ENCODE measurements around the gene COL13A1.
A peak's percentile ranks its signal among the peaks of the same experiment; 100 is the strongest.

COL13A1 gene

DNA sequence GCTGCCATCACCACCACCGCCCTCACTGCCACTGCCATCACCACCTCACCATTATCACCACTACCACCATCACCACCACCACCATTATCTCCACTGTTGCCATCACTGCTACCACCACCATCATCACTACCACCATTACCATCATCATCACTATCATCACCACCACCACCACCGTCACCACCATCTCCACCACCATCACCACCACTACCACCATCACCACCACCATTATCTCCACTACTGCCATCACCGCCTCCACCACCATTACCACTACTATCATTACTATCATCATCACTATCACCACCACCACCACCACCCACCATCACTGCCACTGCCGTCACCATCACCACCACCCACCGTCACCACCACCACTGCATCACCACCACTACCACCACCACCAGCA, 9.9 kb upstream of the COL13A1 start:
- no peak for DNase-seq (ENCODE audit: low spot score)

DNA sequence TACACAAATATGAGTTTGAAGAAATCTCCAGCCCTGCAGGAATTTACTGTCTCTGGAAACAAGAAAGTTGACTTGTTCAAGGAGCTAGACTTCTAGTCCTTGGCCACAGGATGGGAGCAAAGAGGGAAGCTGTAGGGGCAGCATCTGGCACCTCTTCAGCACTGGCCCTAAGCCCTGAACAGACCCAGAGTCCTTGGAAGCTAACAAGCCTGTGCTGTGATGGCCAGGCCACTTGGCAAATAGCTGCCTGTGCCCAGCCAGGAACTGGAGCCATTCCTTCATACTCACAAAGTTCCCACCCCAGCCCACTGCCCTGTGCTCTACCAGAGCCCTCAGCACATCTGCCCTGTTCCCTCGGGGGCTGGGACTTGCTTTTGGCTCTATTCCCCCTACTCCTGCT, 9.4 kb upstream of the COL13A1 start:
- DNase-seq (ENCODE audit: low spot score): no peak

DNA sequence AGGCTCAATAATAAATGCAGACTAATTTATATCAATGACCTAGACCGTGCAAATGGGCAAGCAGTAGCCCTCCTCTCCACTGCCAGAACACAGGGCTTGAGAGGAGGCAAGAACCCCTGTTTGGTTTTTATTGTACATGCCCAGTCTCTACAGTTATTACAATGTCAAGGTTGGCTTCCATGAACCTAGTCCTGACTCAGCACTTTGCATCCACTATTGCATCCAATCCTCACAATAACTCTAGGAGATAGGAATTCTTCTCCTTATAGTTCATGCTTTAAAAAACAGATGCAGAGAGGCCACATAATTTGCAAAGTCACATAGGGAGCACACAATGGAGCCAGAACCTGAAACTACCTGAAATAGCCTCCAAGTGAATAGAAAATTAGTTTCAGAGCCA, 7.0 kb upstream of the COL13A1 start:
- DNase-seq (ENCODE audit: low spot score): no peak

DNA sequence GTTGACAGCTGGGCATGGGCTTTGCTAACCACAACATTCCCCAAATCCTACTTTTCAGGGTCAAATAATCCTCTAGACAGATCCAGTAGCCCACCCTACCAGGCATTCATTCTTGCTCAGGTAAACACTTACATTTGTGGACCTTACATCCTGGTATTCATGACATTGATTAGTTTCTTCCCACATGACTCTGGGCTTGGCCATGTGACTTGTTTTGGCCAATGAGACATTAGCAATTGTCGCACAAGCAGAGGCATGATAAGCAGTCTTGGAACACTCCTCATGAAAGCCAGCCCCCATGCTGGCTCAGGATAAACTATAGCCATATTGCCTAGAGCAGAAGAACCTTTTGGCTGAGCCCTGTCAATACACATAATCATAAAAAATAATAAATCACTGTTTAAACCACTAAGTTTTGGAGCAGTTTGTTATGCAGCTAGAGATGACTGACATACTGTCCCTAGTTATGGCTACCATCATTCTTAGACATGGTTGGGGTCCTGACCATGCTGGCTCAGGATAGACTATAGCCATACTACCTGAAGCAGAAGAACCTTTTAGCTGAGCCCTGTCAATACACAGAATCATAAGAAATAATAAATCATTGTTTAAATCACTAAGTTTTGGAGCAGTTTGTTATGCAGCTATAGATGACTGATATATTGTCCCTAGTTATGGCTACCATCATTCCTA, 6.3 kb upstream of the COL13A1 start:
- no peak for DNase-seq (ENCODE audit: low spot score)

DNA sequence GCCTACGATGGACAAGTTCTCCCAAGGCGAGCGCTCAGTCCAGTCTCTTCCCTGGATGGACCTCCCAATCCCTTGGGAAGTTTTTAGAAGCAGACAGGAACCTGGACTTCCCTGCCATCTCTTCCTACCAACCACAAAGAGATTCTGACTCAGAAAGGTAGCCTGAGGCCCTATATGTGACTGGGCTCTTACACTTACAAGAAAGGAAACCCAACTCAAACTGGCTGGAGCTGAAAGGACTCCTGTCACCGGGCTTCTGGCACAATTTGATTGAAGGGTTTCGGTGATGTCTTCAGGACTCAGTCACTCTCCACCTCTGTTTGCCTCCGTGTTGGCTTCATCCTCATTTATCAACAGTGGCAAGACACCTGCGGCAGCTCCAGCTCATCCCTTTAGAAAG, 3.7 kb upstream of the COL13A1 start:
- DNase-seq (ENCODE audit: low spot score): no peak

DNA sequence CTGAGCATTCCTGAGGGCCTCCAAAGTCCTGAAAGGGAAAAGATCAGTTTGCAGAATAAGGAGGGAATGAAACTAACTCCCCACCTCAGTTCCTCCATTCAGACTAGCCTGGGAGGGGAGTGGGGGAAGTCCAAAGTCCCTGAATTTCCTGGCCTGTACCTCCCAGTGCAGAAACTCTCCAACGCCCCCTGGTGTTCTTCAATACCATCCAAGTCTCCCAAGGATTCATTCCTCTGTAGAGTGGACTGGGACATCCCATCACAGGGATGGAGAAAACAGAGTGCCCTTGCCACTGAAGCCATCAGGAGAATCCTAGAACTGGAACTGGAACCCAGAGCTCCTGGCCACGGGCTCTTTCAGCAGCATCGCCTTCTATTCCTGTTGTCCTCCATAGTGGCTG, 1.6 kb upstream of the COL13A1 start:
- DNase-seq (ENCODE audit: low spot score): peak; percentile 68

DNA sequence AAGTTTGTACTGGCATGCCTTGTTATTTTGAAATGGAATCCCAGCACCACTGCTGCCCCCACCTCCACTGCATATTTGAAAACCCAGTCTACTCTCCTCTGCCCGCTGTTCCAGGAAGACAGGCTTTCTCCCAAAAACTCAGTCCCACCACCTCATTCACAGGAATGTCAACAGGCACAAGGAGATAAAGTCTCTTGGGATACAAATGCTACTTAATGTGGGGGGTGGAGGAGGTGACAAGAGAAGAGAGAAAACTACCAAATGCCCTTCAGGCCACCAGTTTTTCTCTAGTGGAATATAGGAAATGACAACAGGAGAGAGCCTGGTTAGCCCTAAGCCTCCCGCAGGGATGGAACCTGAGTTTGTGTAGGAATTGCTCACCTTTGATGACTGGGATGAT, 1.0 kb upstream of the COL13A1 start:
- DNase-seq (ENCODE audit: low spot score): no peak

DNA sequence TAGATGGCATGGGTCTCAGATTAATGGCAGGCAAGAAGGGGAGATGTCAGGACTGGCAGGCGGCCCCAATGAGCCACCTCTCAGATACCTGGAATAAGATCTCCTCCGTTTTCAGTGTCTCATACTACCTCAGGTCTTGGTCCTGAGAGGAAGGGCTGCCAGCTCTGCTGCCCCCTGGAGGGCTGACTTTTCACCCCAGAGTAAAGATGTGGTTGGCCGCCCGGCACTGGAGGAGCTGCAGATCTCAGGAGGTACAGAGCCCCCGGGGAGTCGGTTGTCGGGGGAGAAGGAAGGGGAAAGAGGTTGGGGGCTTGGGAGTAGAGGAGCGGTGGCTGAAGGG, 642 bp upstream of the COL13A1 start:
- peak; percentile 52 for DNase-seq (ENCODE audit: low spot score)

DNA sequence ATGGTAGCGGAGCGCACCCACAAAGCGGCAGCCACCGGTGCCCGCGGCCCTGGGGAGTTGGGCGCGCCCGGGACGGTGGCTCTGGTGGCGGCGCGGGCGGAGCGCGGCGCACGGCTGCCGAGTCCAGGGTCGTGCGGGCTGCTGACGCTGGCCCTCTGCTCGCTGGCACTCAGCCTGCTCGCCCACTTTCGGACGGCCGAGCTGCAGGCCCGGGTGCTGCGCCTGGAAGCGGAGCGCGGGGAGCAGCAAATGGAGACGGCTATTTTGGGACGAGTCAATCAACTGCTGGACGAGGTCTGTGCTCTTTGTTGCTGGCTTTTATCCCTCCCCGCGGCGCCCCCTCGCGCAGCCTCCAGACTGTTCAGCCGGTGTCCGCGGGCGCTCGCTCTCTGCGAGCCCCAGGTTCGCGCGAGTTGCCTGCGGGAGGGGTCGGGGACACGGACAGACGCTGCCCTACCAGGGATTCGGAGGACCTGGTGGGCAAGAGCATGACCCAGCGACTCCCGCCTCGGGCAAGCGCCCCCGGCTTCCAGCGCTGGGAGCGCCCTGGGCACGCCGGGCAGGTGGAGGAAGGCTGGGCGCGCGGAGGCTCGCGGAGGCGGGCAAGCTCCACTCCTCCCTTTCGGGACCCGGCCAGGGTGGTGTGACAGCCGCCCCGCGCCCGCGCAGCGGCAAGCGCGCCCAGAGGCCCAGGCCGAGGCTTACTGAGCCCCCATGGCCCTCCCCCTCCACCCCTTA, 887 bp downstream of the COL13A1 start:
- peak; percentile 72 for DNase-seq (ENCODE audit: low spot score)

DNA sequence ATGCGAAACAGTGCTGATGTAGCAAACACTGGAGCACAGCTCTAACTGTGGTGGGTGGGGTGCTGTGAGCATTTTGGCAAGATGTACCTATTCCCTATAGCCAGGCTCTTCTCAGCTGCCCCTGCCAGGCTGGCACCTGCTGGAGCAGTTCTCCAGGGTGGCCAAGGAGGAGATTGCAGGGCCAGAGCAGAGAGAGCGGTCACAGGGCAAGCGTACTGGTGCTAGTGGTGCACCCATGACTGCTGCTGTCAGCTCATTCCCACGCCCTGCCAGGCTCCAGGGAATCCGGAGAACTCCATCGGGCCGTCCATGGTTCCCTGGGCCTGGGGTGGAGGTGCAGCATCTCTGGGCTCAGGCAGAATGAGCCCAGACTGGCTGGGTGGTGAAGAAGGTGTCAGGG, 2.1 kb downstream of the COL13A1 start:
- DNase-seq (ENCODE audit: low spot score): peak; percentile 61

DNA sequence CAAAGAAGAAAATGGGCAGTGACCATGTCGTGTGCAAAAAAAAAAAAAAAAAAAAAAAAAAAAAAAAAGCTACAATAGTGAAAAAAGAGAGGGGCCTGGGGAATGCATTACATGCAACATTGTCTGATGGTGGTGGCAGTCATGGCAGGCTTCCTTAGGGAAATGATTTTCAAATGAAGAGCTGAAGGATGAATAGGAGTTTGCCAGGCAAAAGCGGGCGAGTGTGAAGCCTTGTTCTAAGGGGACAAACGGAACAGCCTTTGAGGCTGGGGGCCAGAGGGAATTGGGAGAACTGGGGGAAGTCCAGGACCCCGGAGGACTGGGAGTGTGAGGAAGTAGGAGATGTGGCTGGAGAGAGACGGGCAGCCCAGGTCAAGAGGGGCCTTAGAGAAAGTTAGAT, 3.1 kb downstream of the COL13A1 start:
- DNase-seq (ENCODE audit: low spot score): no peak

DNA sequence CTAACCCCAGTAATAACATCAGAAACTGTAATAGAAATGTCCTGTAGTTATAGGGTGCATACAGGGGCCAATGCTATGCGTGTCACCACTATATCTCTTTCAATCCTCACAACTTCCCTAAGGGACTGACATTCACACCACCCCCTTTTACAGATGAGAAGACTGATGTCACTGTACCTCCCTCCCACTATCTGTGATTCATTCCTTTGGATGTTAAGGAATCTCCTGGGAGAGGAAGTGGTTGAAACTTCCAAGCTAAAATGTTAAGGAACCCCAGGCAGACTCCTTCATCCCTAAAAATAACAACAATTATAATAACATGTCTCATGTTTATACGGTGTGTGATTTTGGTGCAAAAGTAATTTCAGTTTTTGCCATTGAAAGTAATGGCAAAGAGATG, 5.4 kb downstream of the COL13A1 start:
- DNase-seq (ENCODE audit: low spot score): no peak

DNA sequence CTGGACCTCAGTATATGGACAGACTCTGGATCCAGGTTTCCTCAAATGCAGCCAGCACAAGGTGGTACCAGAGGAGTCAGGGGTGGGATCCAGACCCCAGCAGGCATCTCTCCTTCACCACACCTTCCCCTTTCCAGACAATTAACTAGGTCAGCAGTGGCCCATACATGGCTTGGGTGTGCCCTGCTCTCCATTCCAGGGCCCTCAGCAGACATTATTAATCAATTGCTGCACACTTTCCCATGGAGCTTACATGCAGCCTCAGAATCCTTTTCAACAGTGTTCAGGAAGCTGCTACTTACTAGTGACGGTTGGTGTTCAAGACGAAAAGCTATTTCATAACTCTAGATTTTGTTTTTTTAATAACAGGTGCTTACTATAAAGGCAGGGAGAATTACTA, 6.0 kb downstream of the COL13A1 start:
- no peak for DNase-seq (ENCODE audit: low spot score)

DNA sequence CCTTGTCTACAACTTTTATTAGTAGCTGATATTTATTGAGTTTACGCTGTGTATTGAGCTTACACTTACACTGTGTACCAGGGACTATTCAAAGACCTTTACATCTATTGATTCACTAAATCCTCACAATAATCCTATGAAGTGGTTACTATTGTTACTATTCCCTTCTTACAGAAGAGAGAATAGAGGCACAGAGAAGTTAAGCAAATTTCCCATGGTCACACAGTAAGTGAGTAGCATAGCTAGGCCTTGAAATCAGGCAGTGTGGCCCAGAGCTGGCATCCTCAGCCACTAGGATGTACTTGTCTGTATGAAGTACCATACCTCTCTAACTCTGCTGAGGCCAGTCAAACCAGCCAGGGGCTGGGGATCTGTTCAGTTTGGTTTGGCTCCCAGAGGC, 7.6 kb downstream of the COL13A1 start:
- no peak for DNase-seq (ENCODE audit: low spot score)

DNA sequence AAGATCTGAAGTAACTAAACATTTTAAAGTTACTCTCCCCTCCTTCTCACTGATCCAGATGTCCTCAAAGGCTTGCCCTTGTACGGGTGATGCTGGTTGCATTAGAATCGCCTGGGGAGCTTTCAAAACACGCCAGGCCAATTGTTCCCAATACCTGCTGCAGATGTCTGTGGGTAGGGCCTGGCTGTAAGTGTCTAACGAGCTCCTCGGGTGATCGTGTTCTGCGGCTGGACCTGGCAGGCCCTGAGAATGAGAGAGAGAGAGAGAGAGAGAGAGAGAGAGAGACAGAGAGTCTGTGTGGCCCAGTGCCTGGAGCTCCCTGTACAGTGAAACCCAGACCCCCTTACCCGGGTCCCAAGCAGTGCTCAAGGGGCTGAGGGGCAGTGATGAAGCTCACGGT, 8.4 kb downstream of the COL13A1 start:
- DNase-seq (ENCODE audit: low spot score): no peak

DNA sequence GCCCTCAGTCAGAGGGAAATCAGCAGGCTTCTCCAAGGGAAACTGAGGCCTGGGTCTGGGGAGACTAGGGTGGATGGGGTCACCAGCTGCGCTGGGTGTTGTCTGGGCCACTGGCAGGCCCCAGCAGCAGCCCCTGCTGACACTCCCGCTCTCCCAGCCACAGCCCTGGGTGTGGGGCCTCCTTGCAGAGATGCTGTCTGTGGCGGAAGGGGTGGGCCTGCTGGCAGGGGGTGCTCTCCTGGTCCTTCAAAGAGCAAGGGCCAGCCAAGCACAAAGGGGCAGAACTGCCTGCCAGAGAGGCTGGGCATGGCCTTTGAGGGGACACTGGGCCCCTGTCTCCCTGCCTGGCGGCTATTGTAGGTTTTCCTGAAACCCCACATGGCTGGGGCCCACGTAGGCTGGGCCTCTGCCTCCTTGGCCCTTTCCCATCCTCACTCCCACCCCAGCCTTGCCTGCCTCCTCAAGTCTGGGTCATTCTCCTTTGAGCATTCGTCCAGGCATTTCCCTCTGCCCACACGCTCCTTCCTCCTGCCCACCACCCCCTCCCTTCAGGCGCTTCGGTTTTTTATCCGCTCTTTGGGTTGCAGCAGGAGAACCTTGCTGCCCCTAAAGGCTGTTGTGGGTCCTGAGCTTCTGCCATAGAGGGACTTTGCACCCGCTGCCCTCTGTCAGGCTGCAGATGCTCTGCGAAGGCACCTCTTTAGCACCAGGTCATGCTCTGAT, 9.1 kb downstream of the COL13A1 start:
- no peak for DNase-seq (ENCODE audit: low spot score)

DNA sequence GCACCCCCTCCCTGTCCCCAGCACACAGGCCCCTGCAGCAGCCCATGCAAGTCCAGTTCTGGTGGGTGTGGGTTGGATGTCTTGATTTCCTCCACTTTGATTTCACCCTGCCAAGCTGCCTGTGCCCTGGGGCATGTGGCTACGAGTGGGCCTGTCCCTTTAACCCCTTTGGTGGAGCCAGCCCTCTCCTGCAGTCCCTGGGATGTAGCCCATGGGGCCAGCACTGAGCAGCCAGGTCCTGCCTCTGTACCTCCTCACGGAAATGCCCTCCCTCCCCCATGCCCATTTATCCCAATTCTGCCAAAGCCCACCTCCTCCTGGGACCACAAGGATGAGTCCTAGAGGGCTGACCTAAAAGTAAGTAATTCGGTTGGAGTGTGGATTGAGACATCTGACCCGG, 11.9 kb downstream of the COL13A1 start:
- no peak for DNase-seq (ENCODE audit: low spot score)

DNA sequence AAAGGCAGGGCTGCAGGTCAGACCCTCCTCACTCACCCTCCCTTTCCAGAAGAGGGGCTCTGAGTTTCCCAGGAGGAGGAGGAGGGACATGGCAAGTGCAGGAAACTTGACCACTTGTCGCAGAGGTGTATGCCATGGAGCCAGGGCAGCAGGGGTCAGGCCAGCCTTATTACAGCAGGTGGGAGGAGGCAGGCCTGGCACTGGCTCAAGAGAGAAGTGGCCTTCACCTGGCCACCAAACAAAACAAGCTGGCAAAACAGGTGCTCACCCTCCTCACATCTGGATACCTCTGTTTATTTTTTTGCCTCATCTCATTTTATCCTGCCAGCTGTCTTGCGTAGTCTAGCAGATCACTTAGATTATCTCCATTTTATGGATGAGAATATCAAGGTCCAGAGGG, 12.5 kb downstream of the COL13A1 start:
- DNase-seq (ENCODE audit: low spot score): no peak

DNA sequence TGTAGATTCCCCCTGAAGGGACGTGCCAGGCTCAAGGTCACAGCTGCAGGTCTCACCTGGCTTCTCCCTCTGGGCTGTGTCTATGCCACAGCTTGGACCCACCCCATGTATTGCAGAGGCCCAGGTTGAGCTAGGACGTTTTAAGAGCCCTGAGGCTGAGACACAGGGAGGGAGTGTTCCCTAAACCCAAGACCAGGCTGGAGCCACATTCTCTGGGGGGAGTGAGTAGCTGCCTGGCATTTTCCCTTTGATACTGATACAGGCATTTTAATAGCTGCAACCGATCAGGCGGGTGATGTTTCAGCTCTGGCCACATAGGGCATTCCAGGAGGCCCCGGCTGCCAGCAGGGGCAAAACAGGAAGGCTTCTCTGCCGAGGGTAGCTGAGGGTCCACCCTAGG, 13.4 kb downstream of the COL13A1 start:
- no peak for DNase-seq (ENCODE audit: low spot score)

DNA sequence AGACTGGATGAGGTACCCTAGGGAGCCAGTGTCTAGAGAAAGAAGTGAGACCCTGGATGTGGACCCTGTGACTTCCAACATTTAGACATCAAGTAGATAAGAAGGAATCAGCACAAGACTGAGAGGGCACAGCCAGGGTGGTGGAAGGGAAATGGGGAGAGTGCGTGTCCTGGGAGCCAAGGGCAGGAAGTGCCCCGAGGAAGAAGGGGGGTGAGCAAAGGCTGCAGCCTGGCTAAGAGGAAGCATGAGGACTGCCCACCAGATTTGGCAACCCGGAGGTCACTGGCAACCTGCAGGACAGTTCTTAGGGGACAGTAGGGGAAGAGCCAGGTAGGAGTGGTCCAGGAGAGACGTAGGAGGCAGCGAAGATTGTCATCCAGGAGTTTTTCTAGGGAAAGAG, 14.8 kb downstream of the COL13A1 start:
- DNase-seq (ENCODE audit: low spot score): no peak

DNA sequence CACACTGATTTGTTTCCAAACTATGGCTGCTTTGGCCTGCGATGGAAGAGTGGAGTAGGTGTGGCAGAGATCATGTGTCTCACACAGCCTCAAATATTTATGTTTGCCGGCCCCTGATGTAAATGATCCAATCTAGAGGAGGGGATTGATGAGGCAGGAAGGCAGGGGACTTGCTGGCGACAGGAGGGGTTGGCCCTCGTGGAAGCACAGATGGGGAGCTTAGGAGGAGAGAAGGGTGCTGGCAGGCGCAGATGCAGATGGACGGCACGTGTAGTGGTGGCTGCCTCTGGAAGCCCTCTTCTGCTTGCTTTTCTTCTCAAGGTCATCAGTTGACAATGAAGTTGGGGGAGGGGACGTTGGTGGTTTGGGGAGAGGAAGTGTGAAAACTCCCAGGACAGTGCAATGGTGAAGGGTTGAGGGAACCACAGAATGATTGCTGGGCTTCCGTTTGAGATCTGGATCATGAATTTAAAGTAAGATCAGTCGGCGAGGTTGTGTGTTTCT, 15.4 kb downstream of the COL13A1 start:
- no peak for DNase-seq (ENCODE audit: low spot score)

DNA sequence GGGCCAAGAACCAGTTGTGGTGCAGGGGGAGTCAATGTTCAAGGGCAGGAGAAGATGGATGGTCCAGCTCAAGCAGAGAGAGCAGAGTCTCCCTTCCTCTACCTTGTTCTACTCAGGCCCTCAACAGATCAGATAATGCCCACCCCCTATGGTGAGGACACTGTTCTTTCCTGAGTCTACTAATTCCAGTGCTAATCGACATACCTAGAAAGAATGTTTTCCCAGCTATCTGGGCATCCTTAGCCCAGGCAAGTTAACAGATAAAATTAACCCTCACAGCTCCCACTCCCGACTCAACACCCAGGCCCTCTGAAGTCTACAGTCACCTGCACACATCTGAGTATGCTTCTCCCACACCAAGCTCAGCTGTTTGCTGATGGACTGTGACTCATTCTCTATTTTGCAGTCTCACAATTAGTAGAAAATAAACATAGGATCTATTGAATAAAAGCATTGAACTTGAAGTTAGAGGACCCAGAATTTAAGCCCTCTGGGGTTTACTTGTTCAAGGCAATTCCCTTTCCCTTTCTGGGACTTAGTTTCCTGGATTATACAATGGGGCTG, 17.1 kb downstream of the COL13A1 start:
- DNase-seq (ENCODE audit: low spot score): no peak

Data from cerebellar cortex (tissue), 1 donor.